DND-41 (cell line): ENCODE results near the gene ZCCHC2.

Experiments
- ATAC-seq: fragments of 200-7000 bp; cut with Tn5 transposase; 3 replicates; pipeline ENCODE4 v1.9.1; 2021; ENCODE audit warnings: low read depth; ENCODE audit not compliant: insufficient read depth
- DNase-seq: peaks from one replicate; pipeline ENCODE4 v3.0.0-alpha.2; 2020
- H2AFZ ChIP-seq: 2 replicates; pipeline ENCODE4 v1.6.0; 2012; ENCODE audit warnings: low read depth, low read length
- H3K27ac ChIP-seq: 2 replicates; pipeline ENCODE4 v1.5.1; 2012; ENCODE audit warnings: low read length, inconsistent platforms
- H3K27me3 ChIP-seq: fragments of 200-600 bp; sonication (generic); 2 replicates; pipeline ENCODE4 v1.6.0; 2012; ENCODE audit warnings: low read length, mild to moderate bottlenecking, inconsistent platforms; ENCODE audit not compliant: insufficient read depth, poor library complexity
- H3K36me3 ChIP-seq: 2 replicates; pipeline ENCODE4 v1.5.1; 2012; ENCODE audit warnings: low read length, inconsistent platforms; ENCODE audit not compliant: insufficient read depth
- H3K4me1 ChIP-seq: 2 replicates; pipeline ENCODE4 v1.5.1; 2012; ENCODE audit warnings: mild to moderate bottlenecking, low read length; ENCODE audit not compliant: insufficient read depth
- H3K4me2 ChIP-seq: 2 replicates; pipeline ENCODE4 v1.6.0; 2012; ENCODE audit warnings: mild to moderate bottlenecking, moderate library complexity, low read length, inconsistent platforms; ENCODE audit not compliant: insufficient read depth
- H3K4me3 ChIP-seq, 2 experiments: fragments of 200-600 bp in 1 of 2; shearing (Covaris generic) in 1 of 2; 2 replicates each; pipeline ENCODE4 v1.5.1; 2012 to 2016; ENCODE audit warnings: inconsistent platforms in 2 of 2, low read length in 2 of 2, mild to moderate bottlenecking in 2 of 2, low read depth in 1 of 2, moderate library complexity in 1 of 2
- H3K79me2 ChIP-seq: 2 replicates; pipeline ENCODE4 v1.6.0; 2012; ENCODE audit warnings: low read length, inconsistent platforms; ENCODE audit not compliant: insufficient read depth
- H3K9ac ChIP-seq: 2 replicates; pipeline ENCODE4 v1.6.0; 2012; ENCODE audit warnings: low read depth, mild to moderate bottlenecking, inconsistent platforms, low read length, moderate library complexity
- H3K9me3 ChIP-seq: 2 replicates; pipeline ENCODE4 v1.5.1; 2012; ENCODE audit warnings: low read length, moderate library complexity, mild to moderate bottlenecking, inconsistent platforms; ENCODE audit not compliant: insufficient read depth, severe bottlenecking
- H4K20me1 ChIP-seq: 2 replicates; pipeline ENCODE4 v1.6.0; 2012; ENCODE audit warnings: low read length; ENCODE audit not compliant: insufficient read depth
- CTCF ChIP-seq: IDR thresholded peaks from 2 replicates; pipeline ENCODE4 v1.5.1; 2012; ENCODE audit warnings: borderline replicate concordance, low read length, moderate library complexity, mild to moderate bottlenecking; ENCODE audit not compliant: poor library complexity, severe bottlenecking; ENCODE audit errors: extremely low read depth
- EZH2 ChIP-seq: IDR thresholded peaks from 3 replicates; pipeline ENCODE4 v1.6.1; 2012; ENCODE audit warnings: borderline replicate concordance, low read depth, mild to moderate bottlenecking, moderate library complexity, low read length, inconsistent platforms; ENCODE audit not compliant: severe bottlenecking

Gene ZCCHC2

GRCh38 chr18:62621546-62621945, 98.7 kb downstream of the ZCCHC2 start:
- Histone ChIP-seq H3K9me3 (no peaks in the 10 kb centered on the region), H3K27me3 (peaks cover 5% of the 10 kb centered on the region), H3K27ac (no peak overlapping the region), H3K9ac (no peak overlapping the region), H2AFZ (no peak overlapping the region), H3K4me1 (no peaks in the 10 kb centered on the region), H3K4me3 (no peak overlapping the region), H3K36me3 (no peaks in the 10 kb centered on the region), H3K4me2 (no peak overlapping the region), H3K79me2 (no peaks in the 10 kb centered on the region), H4K20me1 (no peaks in the 10 kb centered on the region)
- TF ChIP-seq CTCF, result no peak
- no peak for TF ChIP-seq EZH2
- ATAC-seq, result no peak
- no peak for DNase-seq

- no peaks in the 10 kb centered on the region for H3K36me3 ChIP-seq
- TF ChIP-seq EZH2 (no peak), CTCF (no peak)
- no peak overlapping the region for H3K4me2 ChIP-seq
- H3K4me3 ChIP-seq, result no peak overlapping the region
- no peaks in the 10 kb centered on the region for H3K4me1 ChIP-seq
- H3K9ac ChIP-seq, result no peak overlapping the region
- no peak overlapping the region for H3K27ac ChIP-seq
- H3K9me3 ChIP-seq, result no peaks in the 10 kb centered on the region
- no peaks in the 10 kb centered on the region for H3K27me3 ChIP-seq
- H3K79me2 ChIP-seq, result no peaks in the 10 kb centered on the region
- H4K20me1 ChIP-seq, result no peaks in the 10 kb centered on the region
- no peak overlapping the region for H2AFZ ChIP-seq
- ATAC-seq (no peak), DNase-seq (no peak)
Observed at GRCh38 chr18:62625019-62625418, 102.2 kb downstream of the ZCCHC2 start.
